SKM-1 (cell line): ENCODE results near the gene GNPTAB.

Experiments
- DNase-seq: peaks from one replicate; lab custom pipeline; 2025; ENCODE audit not compliant: unreplicated experiment; lab: John Stamatoyannopoulos, UW

Gene GNPTAB

DNA sequence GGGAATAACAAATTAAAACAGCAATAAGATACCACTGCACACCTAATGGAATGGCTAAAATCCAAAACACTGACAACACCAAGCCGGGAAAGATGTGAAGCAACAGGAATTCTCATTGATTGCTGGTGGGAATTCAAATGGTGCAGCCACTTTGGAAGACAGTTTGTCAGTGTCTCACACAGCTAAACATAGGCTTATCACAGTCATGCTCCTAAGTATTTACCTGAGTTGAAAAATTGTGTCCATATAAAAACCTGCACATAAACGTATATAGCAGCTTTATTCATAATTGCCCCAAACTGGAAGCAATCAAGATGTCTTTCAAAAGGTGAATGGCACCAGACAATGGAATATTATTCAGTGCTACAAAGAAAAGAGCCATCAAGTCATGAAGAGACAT lies 21.6 kb downstream of the GNPTAB start:
- no peak for DNase-seq

DNA sequence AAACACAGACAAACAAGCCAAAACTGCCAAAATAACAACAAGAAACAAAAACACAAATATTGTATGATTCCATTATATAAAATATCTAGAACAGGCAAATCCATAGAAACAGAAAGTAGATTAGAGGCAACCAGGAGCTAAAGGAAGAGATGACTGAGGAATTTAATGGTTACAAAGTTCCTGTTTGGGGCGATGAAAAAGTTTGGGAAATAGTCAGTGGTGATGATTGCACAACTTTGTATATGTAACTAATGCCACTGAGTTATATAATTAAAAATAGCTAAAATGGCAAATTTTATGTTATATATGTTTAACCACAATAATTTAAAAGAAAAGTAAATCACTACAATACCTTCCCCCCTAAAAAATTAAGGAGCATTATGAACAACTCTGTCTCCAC lies 24.5 kb downstream of the GNPTAB start:
- no peak for DNase-seq

DNA sequence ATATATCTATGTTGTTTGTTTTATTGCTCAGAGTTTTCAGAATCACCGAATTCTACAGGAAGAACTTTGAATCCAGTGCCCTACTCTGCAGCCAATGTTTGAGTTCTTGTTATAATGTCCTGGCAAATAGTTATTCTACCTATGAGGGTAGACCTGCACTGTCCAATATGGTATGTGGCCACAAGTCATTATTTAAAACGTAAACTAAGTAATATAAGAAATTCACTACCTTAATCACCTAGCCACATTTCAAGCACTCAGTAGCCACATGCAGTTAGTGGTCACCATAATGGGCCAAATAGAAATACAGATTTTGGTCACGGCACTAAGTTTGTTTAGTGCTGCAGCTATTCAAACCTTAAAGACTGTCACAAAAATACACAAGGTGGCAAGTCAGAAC lies 26.4 kb downstream of the GNPTAB start:
- DNase-seq = no peak

DNA sequence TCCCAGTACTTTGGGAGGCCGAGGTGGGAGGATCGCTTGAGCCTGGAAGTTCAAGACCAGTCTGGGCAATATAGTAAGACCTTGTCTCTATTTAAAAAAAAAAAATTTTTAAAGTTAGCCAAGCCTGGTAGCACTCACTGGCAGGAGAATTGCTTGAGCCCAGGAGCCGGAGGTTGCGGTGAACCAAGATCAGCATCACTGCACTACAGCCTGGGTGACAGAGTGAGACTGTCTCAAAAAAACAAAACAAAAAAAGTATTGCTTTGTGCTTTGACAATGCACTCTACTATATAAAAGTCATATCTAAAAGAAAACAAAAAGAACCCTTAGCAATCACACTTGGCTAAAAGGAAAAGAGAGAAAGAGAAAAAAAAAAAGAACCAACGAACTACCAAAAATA lies 26.8 kb downstream of the GNPTAB start:
- no peak for DNase-seq

DNA sequence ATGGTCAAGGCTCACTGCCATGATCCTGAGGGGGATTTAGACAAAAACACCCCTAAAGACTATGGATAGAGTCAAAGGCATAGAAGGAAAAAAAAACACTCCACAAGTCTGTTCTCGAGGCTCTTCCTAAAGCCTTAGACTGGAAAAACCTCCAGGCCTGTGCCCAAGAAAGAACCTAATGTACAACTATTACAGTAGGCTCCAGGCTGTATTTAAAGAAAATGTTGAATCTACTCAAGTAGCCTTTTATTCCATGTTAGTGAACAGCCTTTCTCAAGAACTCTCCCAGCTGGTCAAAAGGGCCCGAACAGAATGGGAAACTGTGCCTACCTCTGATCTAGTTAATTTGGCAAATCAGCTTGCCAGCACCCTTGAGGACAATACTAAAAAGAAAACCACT lies 28.3 kb downstream of the GNPTAB start:
- no peak for DNase-seq

DNA sequence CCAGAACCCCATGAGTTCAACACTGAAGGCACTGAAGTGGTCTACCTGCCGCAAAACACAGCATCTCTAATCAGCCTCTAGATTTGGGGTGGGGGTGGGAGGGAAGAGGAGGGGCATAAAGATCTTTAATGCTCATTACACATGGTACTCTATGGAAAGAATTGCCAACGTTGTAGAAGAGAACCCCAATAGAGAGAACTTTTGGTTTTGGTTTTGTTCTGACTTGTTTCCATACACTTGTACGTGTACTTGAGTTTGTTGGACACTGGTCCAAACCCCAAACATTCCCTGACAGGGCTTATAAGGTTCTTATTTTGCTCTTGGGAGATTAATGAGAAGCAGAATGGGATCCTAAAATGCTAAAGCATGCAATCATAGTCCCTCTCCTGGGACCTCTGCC lies 31.0 kb downstream of the GNPTAB start:
- no peak for DNase-seq

DNA sequence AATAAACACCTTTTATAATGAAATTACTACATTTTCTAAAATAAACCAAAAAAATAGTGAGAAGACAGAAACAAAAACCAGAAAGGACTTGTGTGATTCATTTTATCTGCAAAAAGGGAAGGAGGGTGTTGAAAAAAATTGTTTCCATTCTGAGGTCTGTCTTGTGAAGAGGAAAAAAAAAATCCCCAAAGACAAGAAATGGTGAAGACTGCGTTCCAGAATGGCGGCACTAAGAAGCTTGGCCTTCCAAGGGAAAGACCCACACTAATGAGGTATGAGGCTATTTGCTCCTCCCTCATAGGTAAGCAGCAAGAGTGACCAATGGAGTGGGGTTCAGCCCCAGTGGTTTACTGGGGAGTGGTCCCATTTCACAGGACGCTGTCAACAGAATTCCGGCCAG lies 35.0 kb downstream of the GNPTAB start:
- DNase-seq = no peak

DNA sequence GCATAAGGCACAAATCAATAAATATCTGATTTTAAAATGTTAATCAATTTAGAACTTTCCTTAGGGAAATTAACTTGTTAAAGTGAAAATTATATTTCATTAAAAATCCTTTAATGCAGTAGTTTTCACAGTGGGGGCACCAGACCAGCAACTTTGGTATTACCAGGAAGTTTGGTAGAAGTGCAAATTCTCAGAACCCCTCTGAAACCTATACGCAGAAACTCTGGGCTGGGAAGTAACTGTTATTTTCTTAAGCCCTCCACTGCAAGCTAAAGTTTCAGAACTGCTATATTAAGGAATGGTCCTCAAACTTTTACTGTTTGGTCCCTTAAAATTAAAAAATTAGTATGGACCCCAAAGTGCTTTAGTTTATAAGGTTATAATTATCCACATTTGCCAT lies 35.7 kb downstream of the GNPTAB start:
- DNase-seq = no peak

DNA sequence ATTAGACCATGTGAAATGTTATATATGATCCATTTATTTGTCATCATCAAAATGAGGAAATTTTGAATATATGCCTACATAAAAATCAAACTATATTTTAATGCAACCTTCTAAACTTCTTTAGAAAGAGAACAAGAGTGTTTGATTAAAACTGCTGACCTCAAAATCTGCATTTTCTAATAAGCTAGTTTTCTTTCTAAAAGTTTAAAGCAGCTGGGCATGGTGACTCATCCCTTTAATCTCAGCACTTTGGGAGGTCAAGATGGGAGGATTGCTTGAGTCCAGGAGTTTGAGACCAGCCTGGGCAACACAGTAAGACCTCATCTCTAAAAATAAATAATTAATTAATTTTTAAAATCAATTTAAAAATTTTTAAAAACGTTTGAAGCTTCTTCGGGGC lies 36.2 kb downstream of the GNPTAB start:
- DNase-seq = no peak

DNA sequence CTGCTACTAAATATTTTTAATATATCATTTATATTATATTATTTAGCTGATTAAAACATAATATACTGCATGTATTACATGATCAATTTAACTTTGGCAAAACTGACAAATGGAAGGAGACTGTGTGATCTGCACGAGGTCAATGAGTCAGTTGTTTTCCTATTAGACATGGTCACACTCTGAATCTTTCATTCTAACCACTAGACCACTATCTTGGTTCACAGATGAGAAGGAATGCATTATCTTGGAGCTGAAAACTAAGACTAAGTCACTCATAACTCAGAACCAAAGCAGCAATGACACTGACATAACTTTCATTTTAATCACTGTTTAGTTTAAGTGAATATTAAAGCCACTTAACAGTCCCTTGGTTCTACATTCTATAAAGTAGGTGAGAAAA lies 37.4 kb downstream of the GNPTAB start:
- no peak for DNase-seq

DNA sequence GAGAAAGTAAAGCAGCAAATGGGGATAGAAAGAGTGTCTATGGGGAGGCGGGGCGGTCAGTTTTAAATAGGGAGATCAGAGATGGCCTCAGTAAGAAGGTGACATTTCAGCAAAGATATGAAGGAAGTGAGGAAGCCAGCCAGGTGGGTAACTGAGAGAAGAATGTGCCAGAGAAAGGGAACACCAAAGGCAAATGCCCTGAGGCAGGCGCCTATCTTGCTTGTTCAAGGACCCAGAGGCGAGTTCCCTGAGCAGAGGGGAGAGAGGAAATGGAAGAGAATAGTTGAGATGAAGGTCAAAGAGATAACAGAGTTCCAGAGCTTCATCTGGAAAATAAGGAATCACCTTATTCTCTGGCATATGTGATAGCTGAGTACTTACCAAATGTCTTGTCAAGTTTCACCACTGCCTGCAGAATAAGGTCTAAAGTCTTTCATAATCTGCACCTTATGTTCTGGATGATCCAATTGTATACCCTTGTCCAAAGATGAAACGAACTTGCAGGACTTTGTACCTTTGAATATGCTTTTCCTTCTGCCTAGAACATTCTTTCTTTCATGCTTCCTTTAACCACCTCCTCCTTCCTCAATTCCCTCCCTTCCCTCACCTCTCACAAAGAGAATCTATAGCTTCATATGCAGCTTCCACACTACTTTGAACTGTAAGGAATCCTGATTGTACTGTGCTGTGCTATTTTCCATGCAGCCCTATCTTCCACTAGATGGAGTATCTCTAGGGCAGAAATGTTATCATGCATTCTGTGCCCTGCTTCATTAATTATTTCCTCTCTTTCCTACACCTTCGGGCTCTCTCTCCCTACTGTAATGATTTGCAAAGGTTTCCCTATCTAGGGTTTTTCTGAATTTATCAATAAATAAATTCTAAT lies 38.5 kb downstream of the GNPTAB start:
- no peak for DNase-seq

DNA sequence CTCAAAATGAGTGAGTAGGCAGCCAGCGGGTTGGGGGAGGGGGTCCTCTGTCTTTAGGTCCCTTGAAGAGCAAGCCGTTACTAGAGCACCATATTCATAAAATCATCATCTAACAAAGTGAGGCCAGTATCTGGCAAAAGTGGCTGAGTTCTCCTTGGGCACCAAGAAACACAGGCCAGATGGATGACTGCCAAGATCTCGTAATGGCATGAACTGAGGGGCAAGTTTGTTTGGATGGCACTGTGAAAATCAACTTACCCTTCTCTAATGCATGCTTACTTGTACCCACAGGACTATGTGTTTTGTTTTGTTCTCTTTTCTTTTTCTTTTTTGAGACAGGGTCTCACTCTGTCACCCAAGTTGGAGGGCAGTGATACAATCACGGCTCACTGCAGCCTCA lies 41.6 kb downstream of the GNPTAB start:
- no peak for DNase-seq

DNA sequence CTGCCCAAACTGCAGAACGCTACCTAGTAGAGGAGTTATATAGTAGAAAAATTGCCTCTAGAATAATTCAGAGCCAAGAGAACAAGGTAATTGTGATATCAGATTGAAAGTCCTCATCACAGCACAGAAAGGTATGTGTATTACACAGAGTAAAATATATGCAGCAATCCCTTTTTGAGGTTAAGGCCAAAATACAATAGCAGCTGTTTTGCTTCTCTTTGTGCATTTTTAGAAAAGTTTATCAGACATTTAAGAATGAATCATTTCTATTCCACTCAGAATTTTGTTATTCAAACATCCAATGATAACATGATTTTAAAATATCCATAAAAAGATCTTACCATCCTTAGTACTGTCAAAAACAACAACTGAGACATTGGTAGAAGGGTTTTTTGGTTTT lies 45.1 kb downstream of the GNPTAB start:
- DNase-seq = no peak

DNA sequence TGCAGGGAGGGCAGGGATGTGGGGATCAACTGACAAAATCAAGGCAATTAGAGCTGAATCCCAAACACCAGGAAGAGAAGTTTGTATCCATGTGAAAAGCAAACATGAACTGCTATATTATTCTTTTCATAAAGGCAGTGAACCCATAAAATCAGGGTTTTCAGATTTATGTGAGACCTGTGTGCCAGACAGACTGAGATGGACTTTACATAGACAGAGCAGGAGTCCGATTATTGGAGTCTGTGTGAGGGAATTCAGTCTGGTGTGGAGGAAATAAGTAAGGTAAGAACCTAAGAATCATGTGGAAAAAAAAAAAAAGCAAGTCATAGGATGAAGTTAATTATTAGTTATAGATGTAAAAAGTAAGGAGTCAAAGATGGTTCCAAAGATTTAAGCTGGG lies 46.4 kb downstream of the GNPTAB start:
- no peak for DNase-seq

DNA sequence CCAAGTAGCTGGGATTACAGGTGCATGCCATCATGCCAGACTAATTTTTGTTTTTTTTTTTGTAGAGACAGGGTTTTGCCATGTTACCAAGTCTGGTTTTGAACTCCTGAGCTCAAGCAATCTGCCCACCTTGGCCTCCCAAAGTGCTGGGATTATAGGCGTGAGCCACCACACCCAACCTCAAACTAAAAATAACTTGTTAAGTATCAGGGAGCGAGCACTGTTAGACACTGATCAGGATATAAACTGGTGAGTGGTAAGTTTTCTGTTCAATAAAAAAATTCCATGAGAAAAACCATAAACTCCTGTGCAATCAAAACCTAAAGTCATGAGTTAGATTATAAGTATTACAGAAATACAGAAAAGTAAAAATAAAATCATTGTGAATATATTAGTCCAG lies 46.9 kb downstream of the GNPTAB start:
- DNase-seq = no peak

DNA sequence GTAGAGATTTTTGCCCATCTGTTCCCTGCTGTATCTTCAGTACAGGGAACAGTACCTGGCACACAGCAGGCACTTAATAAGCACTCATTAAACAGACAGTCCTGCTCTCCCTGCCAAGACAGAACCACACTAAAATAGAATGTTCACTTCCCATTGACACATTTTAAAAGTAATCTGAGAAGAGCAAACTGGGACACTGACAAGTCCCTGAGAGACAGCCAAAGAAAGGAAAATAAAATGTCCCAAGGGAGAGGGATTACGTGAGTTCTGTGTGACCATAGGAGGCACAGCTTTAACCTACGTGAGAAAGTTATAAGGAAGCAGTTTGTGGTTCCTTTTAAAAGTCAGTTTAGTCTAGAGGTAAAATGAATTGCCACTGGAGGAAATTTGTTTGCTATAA lies 47.6 kb downstream of the GNPTAB start:
- no peak for DNase-seq

DNA sequence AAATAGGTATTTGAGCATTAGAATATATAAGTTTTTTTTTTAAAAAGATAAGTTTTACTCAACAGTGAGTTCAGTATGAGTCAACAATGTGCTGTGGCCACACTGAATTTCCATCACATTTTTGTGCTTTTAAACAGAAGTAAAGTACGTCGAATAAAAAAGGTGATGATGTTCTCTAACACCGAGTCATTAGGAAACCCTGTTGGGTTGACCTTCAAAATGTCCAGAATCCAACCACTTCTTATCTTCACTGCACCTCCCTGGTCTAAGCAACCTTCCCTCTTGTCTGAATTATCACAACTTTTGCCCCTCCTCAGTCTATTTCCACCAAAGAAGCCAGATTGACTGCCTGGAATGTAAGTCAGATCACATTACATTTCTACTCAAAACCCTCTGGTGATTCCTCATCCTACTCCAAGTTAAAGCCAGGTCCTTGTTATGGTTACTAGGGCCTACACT lies 48.5 kb downstream of the GNPTAB start:
- DNase-seq = no peak

DNA sequence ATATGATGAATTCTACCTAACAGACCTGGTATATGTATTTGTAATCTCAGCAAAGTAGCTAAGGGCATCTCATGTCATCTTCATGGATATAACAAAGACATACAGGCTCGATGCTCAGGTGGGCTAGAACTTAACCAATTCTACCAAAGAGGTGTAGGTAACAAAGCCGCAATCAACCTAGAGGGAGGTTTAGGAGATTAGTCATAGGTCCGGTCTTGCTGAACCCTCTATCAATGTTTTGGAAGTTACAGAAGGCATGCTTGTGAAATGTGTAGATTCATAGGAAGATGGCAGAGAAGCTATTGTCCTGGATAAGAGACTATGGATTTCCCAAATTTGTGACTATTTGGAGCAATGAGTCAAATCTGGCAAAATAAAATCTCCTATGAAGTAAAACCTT lies 48.9 kb downstream of the GNPTAB start:
- DNase-seq = no peak

DNA sequence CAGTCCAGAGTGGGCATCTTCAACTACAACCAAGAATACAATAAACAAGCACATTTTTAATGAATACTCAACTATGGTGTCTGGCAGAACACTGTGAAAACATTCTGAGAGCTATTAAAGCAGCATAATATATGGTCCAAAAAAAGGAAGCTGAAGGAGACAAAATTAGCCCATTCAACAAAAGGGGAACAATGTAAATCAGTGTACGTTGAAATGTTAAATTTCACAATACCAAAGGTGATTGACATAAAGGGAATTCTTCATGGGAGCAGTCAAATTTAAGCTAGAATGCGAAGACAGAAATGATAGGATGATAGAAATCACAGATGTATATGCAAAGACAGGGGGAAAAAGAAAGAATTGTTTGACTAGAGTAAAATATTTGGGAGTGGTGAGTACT lies 50.2 kb downstream of the GNPTAB start:
- peak; percentile 3 for DNase-seq

DNA sequence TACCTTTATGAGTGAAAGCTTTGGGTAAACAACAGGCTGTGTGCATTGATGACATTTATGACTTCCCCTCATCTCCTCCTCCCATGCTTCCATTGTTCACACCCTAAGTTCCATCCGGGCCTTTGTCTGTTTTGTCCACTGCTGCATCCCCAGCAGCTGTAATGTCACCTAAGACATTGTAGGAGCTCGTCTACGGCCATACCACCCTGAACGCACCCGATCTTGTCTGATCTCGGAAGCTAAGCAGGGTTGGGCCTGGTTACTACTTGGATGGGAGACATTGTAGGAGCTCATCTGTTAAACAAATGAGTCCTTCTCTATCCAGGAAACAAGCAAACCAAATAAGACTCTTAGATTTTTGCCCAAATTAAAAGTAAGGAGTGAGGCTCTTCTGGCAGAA lies 51.1 kb downstream of the GNPTAB start:
- no peak for DNase-seq

DNA sequence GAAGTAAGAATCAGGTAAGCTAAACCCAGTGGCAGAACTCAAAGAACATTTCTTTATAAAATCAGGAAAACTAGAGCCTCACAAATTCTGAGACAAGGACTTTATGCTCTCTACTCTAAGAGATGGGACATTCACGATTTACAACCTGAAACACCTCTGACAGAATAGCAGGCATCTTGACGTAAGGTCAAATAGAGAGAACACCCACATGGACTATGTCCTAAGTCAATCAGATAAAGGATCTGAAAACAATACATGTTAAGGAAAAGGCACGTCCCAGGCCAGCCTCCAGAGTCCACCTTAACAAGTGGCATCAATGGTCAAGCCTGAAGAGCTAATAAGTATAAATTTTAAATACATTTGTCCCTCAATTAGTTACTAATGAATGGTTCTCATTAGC lies 51.6 kb downstream of the GNPTAB start:
- no peak for DNase-seq

DNA sequence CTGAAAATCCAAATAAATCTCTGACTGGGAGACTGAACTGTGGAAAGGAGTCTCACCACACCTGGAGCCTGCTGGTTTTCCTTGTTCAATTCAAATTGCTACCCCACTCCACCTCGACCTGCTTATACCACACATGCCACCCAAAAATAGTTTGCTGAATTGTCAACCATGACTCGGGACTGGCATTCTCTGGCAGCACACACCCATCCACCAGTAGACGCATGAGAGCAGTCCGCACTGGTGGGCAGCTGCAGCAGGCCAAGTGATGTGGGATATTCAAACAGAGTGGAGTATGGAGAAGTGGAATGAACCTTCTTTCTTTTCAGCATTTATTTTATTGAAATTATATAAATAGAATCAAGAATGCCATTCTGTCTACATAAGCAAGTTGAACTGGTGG lies 52.8 kb downstream of the GNPTAB start:
- DNase-seq = no peak

DNA sequence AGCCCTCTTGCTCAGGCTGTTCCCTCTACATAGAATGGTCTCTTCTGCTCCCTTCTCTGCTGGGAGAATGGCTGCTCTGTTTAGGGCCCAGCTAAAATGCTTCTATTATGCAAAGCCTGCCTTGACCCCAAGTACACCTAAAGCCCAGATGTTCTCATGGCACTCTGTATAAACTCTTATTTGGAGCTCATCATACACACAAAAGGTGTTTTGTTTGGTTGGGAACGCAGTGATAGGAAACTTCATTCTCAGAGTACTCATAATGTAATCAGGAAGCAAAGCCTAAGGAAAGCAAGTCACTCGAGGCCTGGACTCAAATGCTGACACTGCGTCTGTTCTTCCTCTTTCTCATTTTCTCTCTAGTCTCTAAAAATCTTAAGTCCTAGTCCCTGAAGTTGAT lies 53.3 kb downstream of the GNPTAB start:
- peak; percentile 2 for DNase-seq
